ENCODE data around the gene HEPACAM. TPM values are rescaled to one million over a fixed set of nuclear protein-coding genes. Genes with fewer than 3 reads are reported as not detected.

Gene HEPACAM
- total RNA-seq, 3 donors from 2014 or later, result not detected

- ATAC-seq, result peak; percentile 99 to 100
- Mint-ChIP-seq H3K4me3 (no peak within 1 kb of the TSS), H3K9me3 (no peaks in the 10 kb centered on the region), H3K36me3 (ENCODE audit: insufficient read depth) (no peaks in the 10 kb centered on the region), H3K27me3 (ENCODE audit: low read depth) (no peaks in the 10 kb centered on the region), H3K4me1 (ENCODE audit: low read depth) (no peaks in the 10 kb centered on the region)
- peak; percentile 93 for DNase-seq
These were observed 18.1 kb upstream of the HEPACAM start, which contains the start of gene CCDC15 for GRCh38 chr11:124953753-124954589. Gene CCDC15, plus strand, starts transcription at chr11:124954202. Its CDS starts 531 bp downstream, at chr11:124954733.

GRCh38 chr11:124951341-124951740 lies 15.5 kb upstream of the HEPACAM start:
- Mint-ChIP-seq H3K27me3 (ENCODE audit: low read depth) (no peaks in the 10 kb centered on the region), H3K9me3 (peaks cover 8% of the 10 kb centered on the region), H3K36me3 (ENCODE audit: insufficient read depth) (peaks cover 3% of the 10 kb centered on the region), H3K4me3 (no peak overlapping the region), H3K4me1 (ENCODE audit: low read depth) (peaks cover 5% of the 10 kb centered on the region)
- ATAC-seq (no peak), DNase-seq (no peak)

- Mint-ChIP-seq H3K36me3 (ENCODE audit: insufficient read depth) (peaks cover 3% of the 10 kb centered on the region), H3K4me1 (ENCODE audit: low read depth) (peaks cover 5% of the 10 kb centered on the region)
- DNase-seq, result no peak
These were observed 14.9 kb upstream of the HEPACAM start for GRCh38 chr11:124950601-124951330.

GRCh38 chr11:124946735-124947141 lies 10.9 kb upstream of the HEPACAM start:
- Mint-ChIP-seq H3K9me3 (peaks cover 8% of the 10 kb centered on the region), H3K36me3 (ENCODE audit: insufficient read depth) (peaks cover 3% of the 10 kb centered on the region), H3K4me3 (no peak overlapping the region), H3K4me1 (ENCODE audit: low read depth) (peaks cover 14% of the 10 kb centered on the region), H3K27me3 (ENCODE audit: low read depth) (no peaks in the 10 kb centered on the region)
- ATAC-seq, result no peak
- no peak for DNase-seq

More at GRCh38 chr11:124950601-124951330, 14.9 kb upstream of the HEPACAM start:
- H3K27me3 Mint-ChIP-seq (ENCODE audit: low read depth), result no peaks in the 10 kb centered on the region
- ATAC-seq, result no peak
- H3K9me3 Mint-ChIP-seq, result peaks cover 8% of the 10 kb centered on the region
- H3K4me3 Mint-ChIP-seq, result no peak overlapping the region

GRCh38 chr11:124945826-124946225 lies 10.0 kb upstream of the HEPACAM start:
- H3K4me1 Mint-ChIP-seq (ENCODE audit: low read depth), result peaks cover 14% of the 10 kb centered on the region
- DNase-seq, result no peak
- H3K27me3 Mint-ChIP-seq (ENCODE audit: low read depth), result no peaks in the 10 kb centered on the region
- ATAC-seq, result no peak
- no peak overlapping the region for H3K4me3 Mint-ChIP-seq
- peaks cover 8% of the 10 kb centered on the region for H3K9me3 Mint-ChIP-seq
- H3K36me3 Mint-ChIP-seq (ENCODE audit: insufficient read depth), result peaks cover 3% of the 10 kb centered on the region

GRCh38 chr11:124944565-124944964 lies 8.7 kb upstream of the HEPACAM start:
- peaks cover 3% of the 10 kb centered on the region for H3K36me3 Mint-ChIP-seq (ENCODE audit: insufficient read depth)
- H3K4me1 Mint-ChIP-seq (ENCODE audit: low read depth), result peaks cover 14% of the 10 kb centered on the region
- H3K4me3 Mint-ChIP-seq, result no peak overlapping the region
- H3K9me3 Mint-ChIP-seq, result peaks cover 8% of the 10 kb centered on the region
- ATAC-seq (no peak), DNase-seq (no peak)
- no peaks in the 10 kb centered on the region for H3K27me3 Mint-ChIP-seq (ENCODE audit: low read depth)

- Mint-ChIP-seq H3K27me3 (ENCODE audit: low read depth) (no peaks in the 10 kb centered on the region), H3K4me3 (no peak overlapping the region), H3K36me3 (ENCODE audit: insufficient read depth) (peaks cover 3% of the 10 kb centered on the region), H3K9me3 (peaks cover 6% of the 10 kb centered on the region), H3K4me1 (ENCODE audit: low read depth) (peaks cover 14% of the 10 kb centered on the region)
- DNase-seq (no peak), ATAC-seq (no peak)
These were observed 7.9 kb upstream of the HEPACAM start for GRCh38 chr11:124943741-124944140.

- Mint-ChIP-seq H3K4me3 (no peak overlapping the region), H3K4me1 (ENCODE audit: low read depth) (peaks cover 10% of the 10 kb centered on the region), H3K9me3 (peaks cover under 1% of the 10 kb centered on the region), H3K36me3 (ENCODE audit: insufficient read depth) (peaks cover under 1% of the 10 kb centered on the region), H3K27me3 (ENCODE audit: low read depth) (no peaks in the 10 kb centered on the region)
- ATAC-seq, result no peak
- no peak for DNase-seq
These were observed 7.4 kb upstream of the HEPACAM start for GRCh38 chr11:124943254-124943616.

- DNase-seq (no peak), ATAC-seq (no peak)
- H3K4me1 Mint-ChIP-seq (ENCODE audit: low read depth), result peaks cover 9% of the 10 kb centered on the region
- no peaks in the 10 kb centered on the region for H3K9me3 Mint-ChIP-seq
- H3K36me3 Mint-ChIP-seq (ENCODE audit: insufficient read depth), result no peaks in the 10 kb centered on the region
- no peaks in the 10 kb centered on the region for H3K27me3 Mint-ChIP-seq (ENCODE audit: low read depth)
- no peak overlapping the region for H3K4me3 Mint-ChIP-seq
These were observed 6.8 kb upstream of the HEPACAM start for GRCh38 chr11:124942466-124943253.

- DNase-seq, result no peak
- H3K36me3 Mint-ChIP-seq (ENCODE audit: insufficient read depth), result no peaks in the 10 kb centered on the region
- no peak overlapping the region for H3K4me3 Mint-ChIP-seq
- no peak for ATAC-seq
- no peaks in the 10 kb centered on the region for H3K9me3 Mint-ChIP-seq
- H3K27me3 Mint-ChIP-seq (ENCODE audit: low read depth), result no peaks in the 10 kb centered on the region
- H3K4me1 Mint-ChIP-seq (ENCODE audit: low read depth), result peaks cover 9% of the 10 kb centered on the region
These were observed 5.9 kb upstream of the HEPACAM start for GRCh38 chr11:124941703-124942102.

- no peak for DNase-seq
- peaks cover 3% of the 10 kb centered on the region for H3K27me3 Mint-ChIP-seq (ENCODE audit: low read depth)
- no peaks in the 10 kb centered on the region for H3K36me3 Mint-ChIP-seq (ENCODE audit: insufficient read depth)
- H3K9me3 Mint-ChIP-seq, result no peaks in the 10 kb centered on the region
- no peak overlapping the region for H3K4me3 Mint-ChIP-seq
- peaks cover 9% of the 10 kb centered on the region for H3K4me1 Mint-ChIP-seq (ENCODE audit: low read depth)
- no peak for ATAC-seq
These were observed 3.1 kb upstream of the HEPACAM start for GRCh38 chr11:124938970-124939369.

GRCh38 chr11:124938206-124938765 lies 2.4 kb upstream of the HEPACAM start:
- Mint-ChIP-seq H3K36me3 (ENCODE audit: insufficient read depth) (no peaks in the 10 kb centered on the region), H3K4me1 (ENCODE audit: low read depth) (peaks cover 3% of the 10 kb centered on the region), H3K4me3 (no peak overlapping the region), H3K27me3 (ENCODE audit: low read depth) (peaks cover 3% of the 10 kb centered on the region), H3K9me3 (no peaks in the 10 kb centered on the region)
- no peak for ATAC-seq
- no peak for DNase-seq

- H3K4me3 Mint-ChIP-seq, result no peak overlapping the region
- H3K27me3 Mint-ChIP-seq (ENCODE audit: low read depth), result peaks cover 3% of the 10 kb centered on the region
- H3K36me3 Mint-ChIP-seq (ENCODE audit: insufficient read depth), result no peaks in the 10 kb centered on the region
- H3K4me1 Mint-ChIP-seq (ENCODE audit: low read depth), result no peaks in the 10 kb centered on the region
- DNase-seq (no peak), ATAC-seq (no peak)
- H3K9me3 Mint-ChIP-seq, result no peaks in the 10 kb centered on the region
These were observed 1.6 kb upstream of the HEPACAM start for GRCh38 chr11:124937336-124937935.

Data from activated T-cell treated with anti-CD3 and anti-CD28 coated beads, Interleukin-2, amount 50 U/mL, for 4 hours (primary cell).